Measurements from ENCODE around the gene RECQL5. TPM values are rescaled to one million over a fixed set of nuclear protein-coding genes. Genes with fewer than 3 reads are reported as not detected.
A peak's percentile ranks its signal among the peaks of the same experiment; 100 is the strongest.

The RECQL5 gene
- total RNA-seq, 1 experiment from 2014 or later = 36.3 TPM

GRCh38 chr17:75637143-75637538, 29.8 kb downstream of the RECQL5 start:
- peaks cover 2% of the 10 kb centered on the region for H3K36me3 ChIP-seq (replicated peaks; ENCODE audit: control insufficient read depth, insufficient read depth, low read length)
- DNase-seq = no peak
- H3K27me3 ChIP-seq (ENCODE audit: control insufficient read depth, insufficient read depth, low read length) = no peaks in the 10 kb centered on the region
- no peak overlapping the region for H3K4me3 ChIP-seq (ENCODE audit: insufficient read depth, low read depth, low read length)

- no peaks in the 10 kb centered on the region for H3K27me3 ChIP-seq (ENCODE audit: control insufficient read depth, insufficient read depth, low read length)
- peak; percentile 67 for DNase-seq
- peaks cover 2% of the 10 kb centered on the region for H3K36me3 ChIP-seq (replicated peaks; ENCODE audit: control insufficient read depth, insufficient read depth, low read length)
- no peak overlapping the region for H3K4me3 ChIP-seq (ENCODE audit: insufficient read depth, low read depth, low read length)
Observed at GRCh38 chr17:75636381-75637142, 30.4 kb downstream of the RECQL5 start.

- H3K36me3 ChIP-seq (replicated peaks; ENCODE audit: control insufficient read depth, insufficient read depth, low read length) = no peaks in the 10 kb centered on the region; the same call in 1 of the 2 replicates
- no peak overlapping the region for H3K4me3 ChIP-seq (ENCODE audit: insufficient read depth, low read depth, low read length)
- no peaks in the 10 kb centered on the region for H3K27me3 ChIP-seq (ENCODE audit: control insufficient read depth, insufficient read depth, low read length)
- DNase-seq = no peak
Observed at GRCh38 chr17:75635610-75636202, 31.2 kb downstream of the RECQL5 start.

GRCh38 chr17:75634754-75635609, 32.0 kb downstream of the RECQL5 start:
- DNase-seq = peak; percentile 66
- H3K4me3 ChIP-seq (ENCODE audit: insufficient read depth, low read depth, low read length) = no peak overlapping the region

DNA sequence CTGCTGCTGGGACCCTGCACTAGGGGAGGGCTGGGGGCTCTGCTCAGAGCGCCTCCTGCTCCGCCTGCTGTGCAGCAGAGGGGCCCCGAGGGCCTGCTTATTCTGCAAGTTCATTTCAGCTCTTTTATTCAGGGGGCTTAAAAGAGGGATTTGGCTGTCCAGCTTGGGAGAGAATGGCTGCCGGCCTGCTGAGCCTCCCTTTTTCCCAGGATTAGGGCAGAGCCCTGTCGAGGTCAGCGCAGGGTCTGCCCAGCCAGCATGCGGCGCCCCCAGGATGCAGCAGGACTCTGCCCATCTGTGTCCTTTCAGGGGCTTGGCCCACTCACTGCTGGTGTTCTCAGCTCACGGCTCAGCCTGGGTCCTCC, 32.6 kb downstream of the RECQL5 start:
- DNase-seq = no peak
- Histone ChIP-seq H3K4me3 (ENCODE audit: insufficient read depth, low read depth, low read length) (no peak overlapping the region), H3K36me3 (replicated peaks; ENCODE audit: control insufficient read depth, insufficient read depth, low read length) (peaks cover 2% of the 10 kb centered on the region; the same call in 1 of the 2 replicates), H3K27me3 (ENCODE audit: control insufficient read depth, insufficient read depth, low read length) (no peaks in the 10 kb centered on the region)

More at GRCh38 chr17:75634754-75635609, 32.0 kb downstream of the RECQL5 start:
- Histone ChIP-seq H3K36me3 (replicated peaks; ENCODE audit: control insufficient read depth, insufficient read depth, low read length) (peaks cover 2% of the 10 kb centered on the region; the same call in 1 of the 2 replicates), H3K27me3 (ENCODE audit: control insufficient read depth, insufficient read depth, low read length) (no peaks in the 10 kb centered on the region)

DNA sequence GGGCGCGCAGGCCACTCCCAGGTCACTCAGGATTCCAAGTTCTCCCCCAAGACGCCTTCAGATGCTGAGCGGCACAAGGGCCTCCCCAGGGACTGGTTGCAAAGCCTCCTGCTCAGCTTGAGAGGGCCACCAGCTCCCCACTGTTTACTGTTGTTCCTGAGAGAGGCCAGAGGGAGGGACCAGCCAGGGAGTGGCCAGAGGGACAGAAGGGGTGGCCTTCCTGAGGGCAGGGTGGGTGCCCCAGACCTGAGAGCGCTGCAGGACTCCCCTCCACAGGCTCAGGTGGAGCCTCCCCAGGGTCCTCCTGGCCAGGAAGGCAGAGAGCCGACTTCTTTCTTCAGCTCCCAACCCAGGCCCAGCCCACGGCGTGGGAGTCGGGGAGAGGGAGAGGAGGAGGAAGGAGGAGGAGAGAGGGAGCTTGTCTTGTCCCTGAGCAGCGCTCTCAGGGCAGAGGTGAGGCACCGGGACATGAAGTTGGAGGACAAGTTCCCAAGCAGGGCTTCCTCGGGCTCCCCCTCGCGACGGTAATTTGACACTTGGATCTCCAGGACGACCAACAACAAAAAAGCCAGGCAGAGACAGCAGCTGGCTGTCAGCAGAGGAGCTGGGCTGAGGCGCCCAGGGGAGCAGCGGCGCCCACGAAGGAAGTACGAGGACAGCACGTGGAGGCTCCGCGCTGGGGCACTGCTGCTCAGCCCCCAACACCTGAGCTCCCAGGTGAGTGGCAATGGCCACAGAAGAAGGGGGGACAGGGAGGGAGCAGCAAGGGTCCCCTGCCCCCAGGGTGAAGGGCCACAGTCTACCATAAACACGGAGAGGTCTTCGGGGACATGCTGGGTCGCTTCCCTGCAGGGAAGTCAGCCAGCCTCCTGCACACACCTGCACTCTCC, 33.2 kb downstream of the RECQL5 start:
- H3K36me3 ChIP-seq (replicated peaks; ENCODE audit: control insufficient read depth, insufficient read depth, low read length) = peaks cover 2% of the 10 kb centered on the region; the same call in 1 of the 2 replicates
- H3K27me3 ChIP-seq (ENCODE audit: control insufficient read depth, insufficient read depth, low read length) = no peaks in the 10 kb centered on the region
- H3K4me3 ChIP-seq (ENCODE audit: insufficient read depth, low read depth, low read length) = no peak overlapping the region
- DNase-seq = peak; percentile 98

DNA sequence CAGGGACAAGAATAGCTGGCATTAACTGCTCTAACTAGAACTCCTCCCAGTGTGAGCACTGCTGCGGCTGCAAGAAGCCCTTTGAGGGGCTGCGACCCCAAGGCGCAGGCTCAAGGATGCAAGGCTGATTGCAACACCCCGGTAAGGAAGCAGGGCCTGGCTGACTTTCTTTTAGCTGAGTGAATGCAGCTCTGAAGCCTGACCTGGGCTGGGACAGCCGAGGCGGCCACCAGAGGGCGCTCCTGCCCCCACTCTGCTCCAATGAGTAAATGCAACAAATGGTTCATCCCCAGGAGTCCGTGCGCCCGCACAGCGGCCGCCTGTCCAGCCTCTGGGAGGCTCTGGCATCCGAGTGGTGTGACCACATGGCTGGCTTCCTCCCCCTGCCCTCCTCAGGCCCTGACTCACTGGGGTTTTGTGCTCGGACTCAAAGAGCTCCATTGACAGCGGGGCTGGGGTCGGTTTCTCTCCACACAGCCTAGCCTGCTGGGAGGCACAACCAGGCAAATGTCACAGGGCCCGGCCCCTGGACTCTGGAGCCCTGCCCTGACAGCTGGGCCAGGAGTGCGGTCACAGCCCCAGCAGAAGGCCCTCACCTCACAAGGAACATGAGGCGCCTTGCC, 34.0 kb downstream of the RECQL5 start, which contains the start of gene SMIM5:
SMIM5 (plus strand) TSS at position 572 of the 623 bp plus-strand sequence. CDS start 6,768 bp downstream, outside the sequence.
- H3K4me3 ChIP-seq (ENCODE audit: insufficient read depth, low read depth, low read length) = no peak within 1 kb of the TSS
- peaks cover 2% of the 10 kb centered on the region for H3K36me3 ChIP-seq (replicated peaks; ENCODE audit: control insufficient read depth, insufficient read depth, low read length)
- peak; percentile 98 for DNase-seq
- no peaks in the 10 kb centered on the region for H3K27me3 ChIP-seq (ENCODE audit: control insufficient read depth, insufficient read depth, low read length)

DNA sequence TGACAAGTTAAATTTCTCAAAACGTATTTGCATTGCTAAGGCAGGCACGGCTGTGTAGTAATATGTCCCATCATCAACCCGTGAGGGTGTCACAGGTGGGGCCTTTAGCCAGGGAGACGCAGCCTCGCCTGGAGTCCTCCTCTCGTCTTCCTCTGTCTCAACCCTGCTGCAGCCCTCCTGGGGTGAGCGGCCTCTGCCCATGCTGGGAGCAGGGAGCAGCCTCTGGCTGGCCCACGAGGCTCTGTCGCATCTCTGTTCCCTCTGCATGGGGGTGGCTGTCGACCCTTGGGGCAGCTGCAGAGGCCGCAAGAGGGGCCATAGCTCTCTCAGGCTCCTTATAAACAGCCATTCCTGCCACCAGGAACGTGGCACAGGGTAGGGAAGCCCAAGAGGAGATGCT, 34.5 kb downstream of the RECQL5 start:
- Histone ChIP-seq H3K36me3 (replicated peaks; ENCODE audit: control insufficient read depth, insufficient read depth, low read length) (peaks cover 2% of the 10 kb centered on the region), H3K27me3 (ENCODE audit: control insufficient read depth, insufficient read depth, low read length) (no peaks in the 10 kb centered on the region), H3K4me3 (ENCODE audit: insufficient read depth, low read depth, low read length) (no peak overlapping the region)
- DNase-seq = peak; percentile 71

GRCh38 chr17:75631353-75631752, 35.6 kb downstream of the RECQL5 start:
- no peaks in the 10 kb centered on the region for H3K27me3 ChIP-seq (ENCODE audit: control insufficient read depth, insufficient read depth, low read length)
- DNase-seq = no peak
- no peak overlapping the region for H3K4me3 ChIP-seq (ENCODE audit: insufficient read depth, low read depth, low read length)
- peaks cover 2% of the 10 kb centered on the region for H3K36me3 ChIP-seq (replicated peaks; ENCODE audit: control insufficient read depth, insufficient read depth, low read length)

DNA sequence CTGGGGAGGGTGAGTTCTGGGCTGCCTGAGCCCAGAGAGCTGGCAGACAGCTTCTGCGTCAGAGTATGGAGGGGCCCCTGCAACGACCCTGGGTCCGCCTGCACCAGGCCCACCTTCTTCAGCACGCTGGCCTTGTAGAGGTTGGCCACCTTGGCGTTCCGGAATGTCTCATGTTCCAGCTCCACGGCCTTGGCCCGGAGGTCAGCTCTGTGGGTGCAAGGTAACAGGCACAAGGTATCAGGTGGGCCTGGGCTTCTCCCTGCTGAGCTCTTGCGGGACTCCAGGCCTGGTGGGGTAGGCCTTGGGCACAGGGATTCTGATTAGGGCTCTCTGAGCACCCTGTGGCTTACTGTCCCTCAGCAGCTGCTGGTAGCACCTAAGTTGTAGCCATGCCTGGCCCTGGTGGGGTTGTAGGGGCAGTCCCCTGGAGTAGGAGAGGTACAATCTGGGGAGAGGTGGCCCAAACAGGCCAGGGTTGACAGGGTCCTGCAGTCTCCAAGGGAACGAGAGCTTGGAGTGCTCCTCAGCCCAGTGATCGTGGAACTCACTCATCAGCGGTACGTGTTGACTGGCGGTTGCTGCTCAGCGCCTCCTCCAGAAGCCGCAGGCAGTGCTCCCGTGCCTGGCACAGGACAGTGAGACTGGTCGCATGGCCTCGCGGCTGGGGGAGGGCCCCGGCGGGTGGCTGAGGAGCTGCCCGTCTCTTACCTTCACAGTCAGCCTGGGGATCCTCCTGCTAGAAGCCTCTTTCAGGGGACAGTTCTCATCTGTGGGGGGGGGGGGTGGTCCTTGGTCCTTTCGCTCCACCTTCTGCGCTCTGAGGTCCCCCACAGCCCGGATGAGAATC, 36.7 kb downstream of the RECQL5 start:
- peaks cover 2% of the 10 kb centered on the region for H3K36me3 ChIP-seq (replicated peaks; ENCODE audit: control insufficient read depth, insufficient read depth, low read length)
- no peak overlapping the region for H3K4me3 ChIP-seq (ENCODE audit: insufficient read depth, low read depth, low read length)
- H3K27me3 ChIP-seq (ENCODE audit: control insufficient read depth, insufficient read depth, low read length) = no peaks in the 10 kb centered on the region
- DNase-seq = no peak

GRCh38 chr17:75629157-75629556, 37.8 kb downstream of the RECQL5 start:
- H3K36me3 ChIP-seq (replicated peaks; ENCODE audit: control insufficient read depth, insufficient read depth, low read length) = peaks cover 2% of the 10 kb centered on the region
- no peaks in the 10 kb centered on the region for H3K27me3 ChIP-seq (ENCODE audit: control insufficient read depth, insufficient read depth, low read length)
- no peak for DNase-seq
- no peak overlapping the region for H3K4me3 ChIP-seq (ENCODE audit: insufficient read depth, low read depth, low read length)

DNA sequence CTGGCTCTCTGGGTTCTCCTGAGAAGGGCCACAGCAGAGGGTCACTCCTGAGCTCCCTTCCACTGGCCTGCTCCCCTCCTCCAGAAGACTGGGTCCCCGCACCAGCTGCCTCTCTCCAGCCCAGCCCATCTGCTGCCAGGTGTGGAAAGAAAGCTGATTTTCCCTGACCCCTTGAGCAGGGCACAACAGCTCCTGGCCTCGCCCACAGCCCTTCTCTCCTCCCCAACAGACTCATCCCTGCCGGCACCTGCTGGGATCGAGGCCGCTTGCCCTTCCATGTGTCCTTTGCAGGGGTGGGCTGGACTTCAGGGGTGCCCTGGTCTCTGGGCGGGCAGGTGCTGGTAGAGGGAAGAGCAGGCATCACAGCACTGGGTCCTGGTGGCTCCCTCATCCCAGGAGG, 38.5 kb downstream of the RECQL5 start:
- H3K4me3 ChIP-seq (ENCODE audit: insufficient read depth, low read depth, low read length) = no peak overlapping the region
- H3K36me3 ChIP-seq (replicated peaks; ENCODE audit: control insufficient read depth, insufficient read depth, low read length) = peaks cover 2% of the 10 kb centered on the region
- DNase-seq = no peak
- no peaks in the 10 kb centered on the region for H3K27me3 ChIP-seq (ENCODE audit: control insufficient read depth, insufficient read depth, low read length)

DNA sequence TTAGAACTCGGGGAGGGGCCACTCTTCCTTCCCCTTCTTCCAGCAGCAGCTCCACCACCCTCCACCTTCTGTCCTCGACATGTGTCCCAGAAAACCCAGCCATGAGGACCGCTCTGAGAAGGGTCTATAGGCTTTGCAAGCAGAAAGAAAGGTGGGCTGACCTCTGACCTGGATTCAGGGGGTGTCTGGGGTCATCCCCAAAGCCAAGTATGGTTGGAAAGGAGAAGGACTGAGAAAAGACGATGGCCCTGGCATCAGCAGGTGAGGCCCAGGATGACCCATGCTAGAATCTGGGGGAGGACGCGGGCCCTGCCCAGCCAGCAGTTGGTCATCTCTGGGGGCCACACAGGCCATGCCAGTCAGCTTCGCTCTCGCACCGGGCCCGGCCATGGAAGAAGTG, 39.9 kb downstream of the RECQL5 start:
- Histone ChIP-seq H3K27me3 (ENCODE audit: control insufficient read depth, insufficient read depth, low read length) (no peaks in the 10 kb centered on the region), H3K36me3 (replicated peaks; ENCODE audit: control insufficient read depth, insufficient read depth, low read length) (peaks cover 2% of the 10 kb centered on the region), H3K4me3 (ENCODE audit: insufficient read depth, low read depth, low read length) (no peak overlapping the region)
- DNase-seq = no peak

Measured in H7 (cell line).